Measurements from ENCODE around the gene GRK1.

Gene GRK1

GRCh38 chr13:113729187-113730019 is 62.4 kb downstream of the GRK1 start:
- DNase-seq (ENCODE audit: low spot score) = no peak

DNA sequence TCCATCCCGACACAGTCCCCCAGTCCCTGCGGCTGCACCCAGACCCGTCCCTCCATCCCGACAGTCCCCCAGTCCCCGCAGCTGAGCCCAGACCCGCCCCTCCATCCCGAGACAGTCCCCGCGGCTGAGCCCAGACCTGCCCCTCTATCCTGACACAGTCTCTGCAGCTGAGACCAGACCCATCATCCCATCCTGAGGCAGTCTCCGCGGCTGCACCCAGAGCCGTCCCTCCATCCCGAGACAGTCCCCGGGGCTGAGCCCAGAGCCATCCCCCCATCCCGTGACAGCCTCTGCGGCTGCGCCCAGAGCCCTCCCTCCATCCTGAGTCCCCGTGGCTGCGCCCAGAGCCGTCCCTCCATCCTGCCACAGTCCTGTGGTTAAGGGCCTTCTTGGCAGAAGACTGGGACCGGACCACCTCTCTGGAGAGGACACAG is 63.3 kb downstream of the GRK1 start:
- DNase-seq (ENCODE audit: low spot score) = no peak

DNA sequence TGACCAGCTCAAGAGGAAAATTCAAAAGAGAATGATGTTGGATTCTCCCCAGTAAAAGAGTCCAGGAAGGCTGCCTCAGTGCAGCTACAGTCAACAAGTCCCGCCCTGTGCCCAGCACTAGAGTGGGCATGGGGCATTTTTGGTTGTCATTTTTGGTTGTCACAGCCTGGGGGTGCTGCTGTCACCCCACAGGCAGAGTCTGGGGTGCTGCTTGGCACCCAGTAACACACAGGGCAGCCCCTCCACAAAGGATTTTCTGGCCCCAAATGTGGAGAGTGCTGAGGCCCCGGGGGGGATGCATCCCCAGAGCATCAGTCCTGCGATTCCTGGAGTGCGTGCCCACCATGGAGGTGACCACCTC is 63.8 kb downstream of the GRK1 start:
- no peak for DNase-seq (ENCODE audit: low spot score)

GRCh38 chr13:113731192-113732175 is 64.5 kb downstream of the GRK1 start:
- no peak for DNase-seq (ENCODE audit: low spot score)

DNA sequence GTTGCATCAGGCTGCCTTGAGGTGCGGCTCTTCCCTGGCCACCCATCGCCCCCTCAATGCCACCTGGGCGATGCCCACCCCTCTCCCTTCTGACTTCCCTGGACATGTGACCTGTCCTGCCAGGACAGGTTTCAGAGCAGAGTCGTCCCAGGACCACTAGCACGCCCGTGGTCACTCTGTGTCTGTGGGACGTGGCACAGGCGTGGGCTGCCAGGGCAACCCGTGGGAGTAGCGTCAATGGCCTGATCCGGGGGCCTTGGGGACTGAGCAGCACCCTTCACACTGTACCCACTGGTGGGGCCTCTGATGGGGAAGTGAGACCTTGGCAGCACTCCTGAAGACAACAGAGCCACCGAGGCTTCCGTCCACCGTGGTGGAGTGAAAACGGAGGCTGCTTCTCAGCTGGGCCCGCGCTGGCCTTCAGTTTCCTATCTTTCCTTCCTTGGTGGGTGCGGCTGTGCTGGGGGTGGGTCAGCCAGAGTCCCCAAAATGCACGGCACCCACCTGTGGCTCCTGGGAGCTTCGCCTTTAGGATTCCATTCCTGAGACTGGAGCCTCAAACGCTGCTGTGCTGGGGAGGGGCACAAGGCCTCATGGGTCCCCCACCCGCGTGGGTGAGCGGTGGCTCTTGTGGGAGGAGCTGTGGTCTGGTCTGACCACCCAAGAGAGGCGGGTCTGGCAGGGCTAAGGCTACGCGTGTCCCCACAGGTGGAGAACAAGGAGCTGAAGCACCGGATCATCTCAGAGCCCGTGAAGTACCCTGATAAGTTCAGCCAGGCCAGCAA is 65.3 kb downstream of the GRK1 start:
- DNase-seq (ENCODE audit: low spot score) = no peak

DNA sequence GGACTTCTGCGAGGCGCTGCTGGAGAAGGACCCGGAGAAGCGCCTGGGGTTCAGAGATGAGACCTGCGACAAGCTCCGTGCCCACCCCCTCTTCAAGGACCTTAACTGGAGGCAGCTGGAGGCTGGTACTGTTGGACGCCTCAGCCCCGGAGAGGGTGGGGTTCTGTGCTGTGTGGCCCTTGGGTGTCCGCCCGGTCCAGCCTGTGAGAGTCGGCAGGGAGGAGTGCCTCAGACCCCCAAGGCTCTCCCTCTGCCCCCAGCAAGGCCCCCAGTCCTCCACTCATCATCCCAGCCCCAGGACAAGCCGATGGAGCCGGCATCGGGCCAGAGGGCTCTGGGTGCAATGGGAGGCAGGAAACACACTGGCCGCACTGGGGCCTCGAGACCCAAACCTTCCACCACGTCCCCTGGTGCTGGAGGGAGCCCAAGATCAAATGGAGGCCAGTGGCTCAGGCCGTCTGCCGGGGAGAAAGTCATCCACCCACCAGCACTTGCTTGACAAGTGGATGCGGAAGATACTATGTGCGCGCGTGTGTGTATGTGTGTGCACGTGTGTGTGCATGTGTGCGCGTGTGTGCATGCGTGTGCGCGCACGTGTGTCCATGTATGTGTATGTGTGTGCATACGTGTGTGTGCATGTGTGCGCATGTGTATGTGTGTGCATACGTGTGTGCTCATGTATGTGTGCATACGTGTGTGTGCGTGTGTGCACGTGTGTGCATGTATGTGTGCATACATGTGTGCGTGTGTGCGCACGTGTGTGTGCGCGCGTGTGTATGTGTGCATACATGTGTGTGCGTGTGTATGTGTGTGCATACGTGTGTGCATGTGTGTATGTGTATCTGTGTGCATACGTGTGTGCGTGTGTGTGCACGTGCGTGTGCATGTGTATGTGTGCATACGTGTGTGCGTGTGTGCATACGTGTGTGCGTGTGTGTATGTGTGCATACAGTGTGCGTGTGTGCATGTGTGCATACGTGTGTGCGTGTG is 66.2 kb downstream of the GRK1 start:
- no peak for DNase-seq (ENCODE audit: low spot score)

GRCh38 chr13:113734099-113734825 is 67.2 kb downstream of the GRK1 start:
- DNase-seq (ENCODE audit: low spot score) = no peak

DNA sequence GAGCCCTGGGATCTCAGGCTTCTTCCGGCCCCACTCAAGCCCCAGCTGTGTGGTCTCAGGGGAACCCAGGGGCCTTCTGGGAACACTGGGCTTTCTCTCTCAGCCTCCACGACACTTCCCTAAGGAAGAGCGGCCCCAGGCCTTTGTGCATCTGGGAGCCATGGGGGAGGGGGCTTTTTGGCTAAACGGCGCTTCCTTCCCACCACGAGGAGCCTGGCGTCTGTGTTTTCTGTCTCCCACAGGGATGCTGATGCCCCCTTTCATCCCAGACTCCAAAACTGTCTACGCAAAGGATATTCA is 67.8 kb downstream of the GRK1 start:
- no peak for DNase-seq (ENCODE audit: low spot score)

DNA sequence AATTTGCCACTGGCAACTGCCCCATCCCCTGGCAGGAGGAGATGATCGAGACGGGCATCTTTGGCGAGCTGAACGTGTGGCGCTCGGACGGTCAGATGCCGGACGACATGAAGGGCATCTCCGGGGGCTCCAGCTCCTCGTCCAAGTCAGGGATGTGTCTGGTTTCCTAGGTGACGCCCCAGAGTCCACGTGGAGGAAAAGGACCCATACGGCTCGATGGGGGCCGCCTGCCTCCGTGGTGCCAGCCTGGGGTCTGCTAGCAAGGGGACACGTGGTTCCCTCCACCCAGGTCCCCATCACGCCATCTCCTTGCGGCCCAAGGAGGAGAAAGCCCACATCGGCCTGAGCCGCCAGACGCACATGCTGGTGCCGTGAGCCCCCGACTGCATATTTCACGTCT is 68.2 kb downstream of the GRK1 start:
- DNase-seq (ENCODE audit: low spot score) = no peak

GRCh38 chr13:113735750-113736149 is 68.7 kb downstream of the GRK1 start:
- no peak for DNase-seq (ENCODE audit: low spot score)

DNA sequence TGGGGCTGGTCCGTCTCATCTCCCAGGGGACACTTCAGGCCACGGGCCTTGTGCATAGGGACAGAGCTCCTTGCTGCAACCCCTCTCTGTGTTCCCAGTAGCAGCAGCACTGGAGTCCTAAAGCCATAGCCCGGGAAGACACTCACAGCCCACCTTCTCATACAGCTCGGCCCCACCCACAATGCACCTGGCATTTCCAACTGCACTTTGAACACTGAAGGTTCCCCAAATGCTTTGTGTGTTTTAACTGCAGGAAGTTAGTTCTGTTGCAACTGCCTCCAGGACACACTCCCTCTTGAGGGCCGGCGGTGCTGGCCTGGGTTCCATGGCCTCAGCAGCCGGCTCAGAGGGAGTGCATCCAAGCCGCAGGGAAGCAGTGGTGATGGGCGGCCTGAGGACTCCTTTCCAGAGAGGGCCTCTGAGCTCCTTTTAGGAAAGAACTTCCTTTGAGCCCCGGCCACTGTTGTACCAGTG is 69.3 kb downstream of the GRK1 start:
- DNase-seq (ENCODE audit: low spot score) = no peak

DNA sequence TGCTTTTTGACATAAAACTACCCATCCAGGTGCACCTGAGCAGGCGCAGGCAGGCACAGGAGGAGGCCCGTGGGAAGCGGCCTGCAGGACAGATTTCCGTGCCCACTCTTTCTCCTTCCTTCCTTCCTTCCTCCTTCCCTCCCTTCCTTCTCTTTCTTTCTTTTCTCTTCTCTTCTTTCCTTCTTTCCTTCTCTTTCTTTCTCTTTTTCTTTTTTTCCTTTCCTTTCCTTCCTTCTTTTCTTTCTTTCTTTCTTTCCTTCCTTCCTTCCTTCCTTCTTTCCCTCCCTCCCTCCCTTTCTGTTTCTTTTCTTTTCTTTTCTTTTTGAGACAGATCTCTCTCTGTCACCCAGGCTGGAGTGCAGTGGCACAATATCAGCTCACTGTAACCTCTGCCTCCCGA is 70.8 kb downstream of the GRK1 start:
- DNase-seq (ENCODE audit: low spot score) = no peak

- DNase-seq (ENCODE audit: low spot score) = no peak
These were observed 72.7 kb downstream of the GRK1 start for GRCh38 chr13:113739527-113740285.

- DNase-seq (ENCODE audit: low spot score) = no peak
These were observed 73.2 kb downstream of the GRK1 start for GRCh38 chr13:113740286-113740556.

DNA sequence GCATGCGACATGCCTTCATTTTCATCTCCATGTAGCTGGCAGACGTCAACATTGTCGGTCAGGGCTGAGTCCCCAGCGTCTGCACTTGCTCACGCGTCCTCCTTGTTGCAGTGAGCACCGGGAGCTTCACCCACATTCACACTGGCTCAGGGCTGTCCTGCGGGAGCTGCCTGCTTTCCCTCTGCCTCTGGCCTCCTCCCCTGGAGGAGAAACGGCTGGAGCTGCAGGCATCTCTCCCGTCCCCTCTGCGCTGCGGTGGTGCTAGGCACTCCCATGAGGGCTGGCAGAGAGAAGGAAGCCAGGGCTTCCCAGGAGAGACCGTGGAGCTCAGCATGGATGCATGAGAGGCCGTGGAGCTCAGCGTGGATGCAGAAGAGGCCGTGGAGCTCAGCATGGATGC is 73.6 kb downstream of the GRK1 start:
- DNase-seq (ENCODE audit: low spot score) = no peak

DNA sequence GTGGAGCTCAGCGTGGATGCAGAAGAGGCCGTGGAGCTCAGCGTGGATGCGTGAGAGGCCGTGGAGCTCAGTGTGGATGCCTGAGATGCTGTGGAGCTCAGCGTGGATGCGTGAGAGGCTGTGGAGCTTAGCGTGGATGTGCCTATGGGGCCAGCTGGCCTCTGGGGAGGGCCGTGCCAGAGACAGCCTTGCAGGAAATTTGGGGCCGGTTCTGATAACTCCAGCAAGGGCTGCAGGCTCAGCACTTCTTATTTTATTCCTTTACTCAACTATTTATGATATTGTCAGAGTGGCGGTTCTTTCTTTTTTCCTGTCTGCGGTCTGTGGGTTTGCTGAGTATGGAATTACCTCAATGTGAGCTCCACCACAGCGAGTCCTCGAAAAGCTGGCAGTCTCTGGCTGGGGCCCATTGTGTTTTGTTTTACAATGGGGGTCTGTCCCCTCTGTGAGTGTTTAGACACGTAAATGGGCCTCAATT is 74.2 kb downstream of the GRK1 start:
- DNase-seq (ENCODE audit: low spot score) = no peak

DNA sequence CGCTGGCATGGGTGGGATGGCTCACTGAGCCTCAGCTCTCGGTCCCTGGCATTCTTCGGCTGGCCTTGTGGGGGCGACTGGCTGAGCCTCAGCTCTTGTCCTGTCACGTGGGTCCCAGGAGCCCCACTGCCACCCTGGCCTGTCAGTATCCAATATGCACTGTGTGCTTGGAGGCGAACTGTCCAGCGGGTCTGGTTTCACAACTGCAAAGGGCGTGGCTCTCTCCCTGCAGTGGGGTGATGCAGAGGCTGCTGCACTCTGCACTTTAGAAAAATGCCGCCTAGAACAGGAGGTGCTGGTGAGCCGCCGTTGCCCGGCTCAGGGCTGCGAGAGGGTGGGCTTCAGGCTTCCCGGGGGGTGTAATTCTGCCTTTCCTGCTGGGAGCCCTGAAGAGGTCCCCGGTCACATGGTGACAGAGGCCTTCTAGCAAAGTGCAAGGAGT is 75.0 kb downstream of the GRK1 start:
- no peak for DNase-seq (ENCODE audit: low spot score)

DNA sequence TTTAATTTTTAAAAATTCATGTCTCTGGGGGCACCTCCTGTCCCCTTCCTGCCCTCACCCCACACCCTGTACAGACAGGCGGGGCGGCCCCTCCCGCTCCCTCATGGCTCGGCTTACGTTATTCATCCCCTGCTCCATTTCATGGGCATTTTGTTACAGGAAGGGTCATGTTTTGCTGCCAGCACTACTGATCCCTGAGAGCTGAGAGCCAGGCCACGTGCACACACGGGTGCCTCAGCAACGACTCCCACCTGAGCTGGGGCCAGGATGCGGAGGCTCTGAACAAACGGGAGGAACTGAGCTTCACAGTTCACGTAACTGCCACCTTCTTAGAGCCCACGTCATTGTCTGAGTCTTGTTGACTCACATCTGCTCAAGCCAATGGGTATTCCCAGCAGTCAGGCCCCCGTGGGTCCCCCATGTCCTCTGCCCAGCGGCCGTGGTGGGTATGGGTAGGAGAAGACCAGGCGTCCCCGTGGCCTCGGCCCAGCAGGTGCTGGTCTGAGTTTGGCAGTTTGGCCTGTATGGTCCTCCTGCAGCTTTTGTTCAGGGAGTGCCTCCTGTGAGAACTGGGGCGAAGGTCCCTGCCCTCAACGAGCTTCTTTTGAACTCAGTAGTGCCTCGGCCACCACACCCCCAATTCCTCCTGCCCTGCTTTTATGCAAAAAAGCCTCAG is 75.6 kb downstream of the GRK1 start:
- DNase-seq (ENCODE audit: low spot score) = no peak

Measured in globus pallidus (tissue), 1 donor.